ENCODE results near the gene LIN9.

LIN9 gene

DNA sequence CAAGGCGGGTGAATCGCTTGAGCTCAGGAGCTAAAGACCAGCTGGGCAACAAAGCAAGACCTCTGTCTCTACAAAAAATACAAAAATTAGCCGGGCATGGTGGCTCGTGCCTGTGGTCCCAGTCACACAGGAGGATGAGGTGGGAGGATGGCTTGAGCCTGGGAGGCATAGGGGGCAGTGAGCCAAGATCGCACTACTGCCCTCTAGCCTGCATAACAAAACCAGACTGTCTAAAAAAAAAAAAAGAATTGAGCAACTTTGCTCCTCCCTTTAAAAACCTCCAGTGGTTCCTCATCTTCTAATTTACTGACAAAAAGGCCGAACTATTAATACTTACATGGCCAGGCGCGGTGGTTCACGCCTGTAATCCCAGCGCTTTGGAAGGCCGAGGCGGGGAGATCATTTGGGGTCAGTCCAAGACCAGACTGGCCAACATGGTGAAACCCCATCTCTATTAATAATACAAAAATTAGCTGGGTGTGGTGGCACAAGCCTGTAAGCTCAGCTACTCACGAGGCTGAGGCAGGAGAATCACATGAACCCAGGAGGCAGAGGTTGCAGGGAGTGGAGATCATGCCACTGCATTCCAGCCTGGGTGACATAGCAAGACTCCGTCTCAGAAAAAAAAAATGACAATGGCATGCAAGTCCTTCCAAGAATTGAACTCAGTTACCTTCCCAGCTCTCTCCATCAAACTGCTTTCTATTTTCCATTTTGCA, 126.8 kb downstream of the LIN9 start:
- Histone ChIP-seq H3K9me3 (ENCODE audit: control insufficient read depth, insufficient read depth, low read length) (no peaks in the 10 kb centered on the region), H3K36me3 (ENCODE audit: control insufficient read depth, insufficient read depth, low read length) (peaks cover 4% of the 10 kb centered on the region), H3K9ac (ENCODE audit: low read depth, low read length) (no peak overlapping the region), H3K4me3 (ENCODE audit: low read depth, low read length) (no peak overlapping the region), H3K4me1 (ENCODE audit: control insufficient read depth, insufficient read depth, low read length) (peaks cover 7% of the 10 kb centered on the region), H3K27me3 (ENCODE audit: control insufficient read depth, insufficient read depth, low read length) (no peaks in the 10 kb centered on the region)

All from iPS-15b (cell line).